SU-DHL-6 (cell line): Measurements from ENCODE around the gene BMPR1A.

Source experiments
- EZH2phosphoT487 ChIP-seq: fragments of 200-600 bp; sonication (generic), shearing (Covaris generic); conservative IDR thresholded peaks from 2 replicates; pipeline ENCODE4 v1.6.1; 2018; ENCODE audit warnings: mild to moderate bottlenecking, antibody characterized with exemption, low read length, moderate library complexity, mixed read lengths
- TF ChIP-seq, protein P1 (sequence below): fragments of 200-600 bp; sonication (generic); IDR thresholded peaks from one replicate; pipeline ENCODE4 v1.5.1; 2017; ENCODE audit warnings: antibody characterized with exemption, mild to moderate bottlenecking, low read length, moderate library complexity; ENCODE audit not compliant: insufficient read depth, poor library complexity, severe bottlenecking

DNA sequence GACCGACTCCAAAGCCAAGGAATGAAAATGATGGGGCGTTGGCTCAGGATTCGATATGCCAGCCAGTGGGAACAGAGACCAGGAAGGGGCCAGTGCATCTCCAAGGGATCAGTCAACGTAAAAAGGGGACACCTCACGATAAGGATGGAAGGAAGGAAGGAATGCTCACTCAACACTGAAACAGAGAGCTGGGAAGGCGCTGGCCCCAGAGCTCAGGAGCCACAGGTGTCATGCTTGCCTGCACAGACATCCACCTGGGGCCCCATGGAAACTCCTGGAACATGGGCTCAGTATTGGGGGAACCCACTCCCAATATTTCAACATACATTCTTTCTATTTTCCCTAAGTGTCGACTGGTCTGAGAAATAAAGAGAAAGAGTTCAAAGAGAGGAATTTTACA, 195.7 kb downstream of the BMPR1A start:
- TF ChIP-seq, protein P1, sequence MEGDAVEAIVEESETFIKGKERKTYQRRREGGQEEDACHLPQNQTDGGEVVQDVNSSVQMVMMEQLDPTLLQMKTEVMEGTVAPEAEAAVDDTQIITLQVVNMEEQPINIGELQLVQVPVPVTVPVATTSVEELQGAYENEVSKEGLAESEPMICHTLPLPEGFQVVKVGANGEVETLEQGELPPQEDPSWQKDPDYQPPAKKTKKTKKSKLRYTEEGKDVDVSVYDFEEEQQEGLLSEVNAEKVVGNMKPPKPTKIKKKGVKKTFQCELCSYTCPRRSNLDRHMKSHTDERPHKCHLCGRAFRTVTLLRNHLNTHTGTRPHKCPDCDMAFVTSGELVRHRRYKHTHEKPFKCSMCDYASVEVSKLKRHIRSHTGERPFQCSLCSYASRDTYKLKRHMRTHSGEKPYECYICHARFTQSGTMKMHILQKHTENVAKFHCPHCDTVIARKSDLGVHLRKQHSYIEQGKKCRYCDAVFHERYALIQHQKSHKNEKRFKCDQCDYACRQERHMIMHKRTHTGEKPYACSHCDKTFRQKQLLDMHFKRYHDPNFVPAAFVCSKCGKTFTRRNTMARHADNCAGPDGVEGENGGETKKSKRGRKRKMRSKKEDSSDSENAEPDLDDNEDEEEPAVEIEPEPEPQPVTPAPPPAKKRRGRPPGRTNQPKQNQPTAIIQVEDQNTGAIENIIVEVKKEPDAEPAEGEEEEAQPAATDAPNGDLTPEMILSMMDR, result no peak
- no peak for TF ChIP-seq EZH2phosphoT487
